ENCODE results near the gene RENBP.
A peak's percentile ranks its signal among the peaks of the same experiment; 100 is the strongest.

Gene RENBP

GRCh38 chrX:153967536-153968224 is 23.2 kb upstream of the RENBP start:
- POLR2A ChIA-PET, result no interaction called here
- Histone ChIP-seq H3K4me1 (ENCODE audit: control extremely low read depth in 1 of 4, control insufficient read depth in 4 of 4, insufficient read depth in 4 of 4, low read length in 3 of 4) (peaks cover 13 to 50% (median 42%) of the 10 kb centered on the region in 4 experiments), H3K27me3 (replicated peaks in 2 of 5; ENCODE audit: control insufficient read depth in 4 of 5, insufficient read depth in 5 of 5, low read length in 4 of 5) (peaks cover 0 to 35% (median 0%) of the 10 kb centered on the region in 5 experiments), H3K36me3 (ENCODE audit: control insufficient read depth in 4 of 4, insufficient read depth in 4 of 4, low read length in 3 of 4) (peaks cover 4 to 42% (median 11%) of the 10 kb centered on the region in 4 experiments), H3K27ac (ENCODE audit: insufficient read depth in 1 of 2, low read depth in 1 of 2, low read length in 2 of 2, poor library complexity in 1 of 2, severe bottlenecking in 2 of 2) (peak overlapping the region; percentile 5 to 99), H3K9me3 (ENCODE audit: control extremely low read depth in 1 of 5, control insufficient read depth in 4 of 5, insufficient read depth in 2 of 5, low read depth in 1 of 5, low read length in 4 of 5) (peaks cover 0 to 2% (median 0%) of the 10 kb centered on the region in 5 experiments), H3K4me3 (ENCODE audit: control insufficient read depth in 1 of 7, extremely low read depth in 1 of 7, insufficient read depth in 4 of 7, low read depth in 2 of 7, low read length in 6 of 7) (peak overlapping the region in 4 of 7 experiments; percentile 31 to 94 (median 70))
- peak in 2 of 3 donors; percentile 55 to 61 for DNase-seq
- CTCF ChIA-PET, result interaction anchor here (0.8 to 4.2 kb wide), 14 partner anchors 12 to 204 kb away, joined by 3 to 19 read pairs (median 5); partner anchors contain the start of gene ARHGAP4
- WGBS (ENCODE audit: insufficient coverage), result 63% methylated on average over 16 of the region's 16 CpGs

DNA sequence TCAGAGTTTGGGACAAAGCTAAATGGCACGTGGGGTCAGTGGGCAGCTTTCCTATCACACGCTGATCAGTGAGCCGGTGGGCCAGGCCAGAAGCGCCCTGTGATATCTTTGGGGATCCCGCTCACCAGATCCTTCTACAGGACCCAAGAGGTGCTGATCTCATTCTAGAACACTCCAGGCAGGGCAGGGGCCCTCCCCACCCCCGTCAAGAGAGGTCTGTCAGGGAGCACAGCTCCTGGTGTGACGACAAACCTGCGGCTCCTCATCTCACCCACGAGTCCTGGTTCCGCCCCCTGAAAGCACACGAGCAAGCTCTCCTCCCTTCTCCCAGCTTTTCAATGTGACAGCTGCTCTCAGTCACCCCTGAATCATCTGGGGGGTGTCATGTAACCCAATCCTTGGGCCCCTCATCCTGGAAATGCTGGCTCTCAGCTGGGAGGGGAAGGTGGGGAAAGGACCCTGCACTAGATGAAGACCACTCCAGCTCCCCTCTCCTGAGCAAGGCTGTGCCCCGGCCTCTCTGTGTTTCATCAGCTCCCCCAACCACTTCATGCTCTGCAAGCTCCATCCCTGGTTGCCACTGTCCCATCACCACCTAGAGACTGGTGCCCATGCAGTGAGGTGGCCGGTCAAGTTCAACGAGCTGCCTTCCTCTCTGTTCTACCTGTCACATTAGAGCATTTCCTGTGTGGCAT is 22.5 kb upstream of the RENBP start:
- ChIA-PET POLR2A (no interaction called here), CTCF (interaction anchor here (0.8 to 4.0 kb wide), 13 partner anchors 14 to 204 kb away, joined by 3 to 19 read pairs (median 4); partner anchors contain the start of gene RENBP)
- peaks cover 0 to 42% (median 0%) of the 10 kb centered on the region in 5 experiments for H3K27me3 ChIP-seq (replicated peaks in 2 of 5; ENCODE audit: control insufficient read depth in 4 of 5, insufficient read depth in 5 of 5, low read length in 4 of 5)
- H3K4me1 ChIP-seq (ENCODE audit: control extremely low read depth in 1 of 4, control insufficient read depth in 4 of 4, insufficient read depth in 4 of 4, low read length in 3 of 4), result peaks cover 13 to 50% (median 42%) of the 10 kb centered on the region in 4 experiments
- no peak for DNase-seq
- peak overlapping the region in 4 of 7 experiments; percentile 29 to 86 (median 52) for H3K4me3 ChIP-seq (ENCODE audit: control insufficient read depth in 1 of 7, extremely low read depth in 1 of 7, insufficient read depth in 4 of 7, low read depth in 2 of 7, low read length in 6 of 7)
- peak overlapping the region; percentile 5 to 49 for H3K27ac ChIP-seq (ENCODE audit: insufficient read depth in 1 of 2, low read depth in 1 of 2, low read length in 2 of 2, poor library complexity in 1 of 2, severe bottlenecking in 2 of 2)
- WGBS (ENCODE audit: insufficient coverage), result 78% methylated on average over 14 of the region's 14 CpGs
- H3K9me3 ChIP-seq (ENCODE audit: control extremely low read depth in 1 of 5, control insufficient read depth in 4 of 5, insufficient read depth in 2 of 5, low read depth in 1 of 5, low read length in 4 of 5), result peaks cover 0 to 2% (median 0%) of the 10 kb centered on the region in 5 experiments
- H3K36me3 ChIP-seq (ENCODE audit: control insufficient read depth in 4 of 4, insufficient read depth in 4 of 4, low read length in 3 of 4), result peaks cover 4 to 49% (median 17%) of the 10 kb centered on the region in 4 experiments

DNA sequence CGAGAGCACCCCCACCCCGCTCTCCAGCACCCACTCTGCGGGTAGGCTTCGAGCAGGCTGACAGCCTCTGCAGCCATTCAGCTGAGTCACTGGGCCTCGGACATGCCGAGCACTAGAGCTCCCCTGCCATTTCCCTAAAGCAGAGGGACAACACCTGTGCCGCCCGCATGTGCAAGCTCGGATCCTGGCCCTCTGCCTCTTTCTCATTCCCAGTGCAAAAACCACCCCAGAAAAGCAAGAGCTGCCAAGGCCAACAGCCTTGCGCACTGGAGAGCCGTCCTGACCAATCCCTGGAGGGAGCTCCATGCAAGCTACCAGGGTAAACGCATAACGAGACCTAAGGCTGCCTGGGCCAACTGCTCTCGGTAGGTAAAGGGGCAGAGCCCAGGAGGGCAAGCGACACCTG is 21.8 kb upstream of the RENBP start:
- POLR2A ChIA-PET, result no interaction called here
- CTCF ChIA-PET, result interaction anchor here (0.9 to 4.0 kb wide), 11 partner anchors 13 to 203 kb away, joined by 3 to 19 read pairs (median 4); partner anchors contain the start of gene RENBP
- Histone ChIP-seq H3K4me1 (ENCODE audit: control extremely low read depth in 1 of 4, control insufficient read depth in 4 of 4, insufficient read depth in 4 of 4, low read length in 3 of 4) (peaks cover 13 to 50% (median 42%) of the 10 kb centered on the region in 4 experiments), H3K4me3 (ENCODE audit: control insufficient read depth in 1 of 7, extremely low read depth in 1 of 7, insufficient read depth in 4 of 7, low read depth in 2 of 7, low read length in 6 of 7) (no peak overlapping the region), H3K27ac (ENCODE audit: insufficient read depth in 1 of 2, low read depth in 1 of 2, low read length in 2 of 2, poor library complexity in 1 of 2, severe bottlenecking in 2 of 2) (no peak overlapping the region), H3K36me3 (ENCODE audit: control insufficient read depth in 4 of 4, insufficient read depth in 4 of 4, low read length in 3 of 4) (peaks cover 4 to 56% (median 22%) of the 10 kb centered on the region in 4 experiments), H3K27me3 (replicated peaks in 2 of 5; ENCODE audit: control insufficient read depth in 4 of 5, insufficient read depth in 5 of 5, low read length in 4 of 5) (peaks cover 0 to 42% (median 0%) of the 10 kb centered on the region in 5 experiments), H3K9me3 (ENCODE audit: control extremely low read depth in 1 of 5, control insufficient read depth in 4 of 5, insufficient read depth in 2 of 5, low read depth in 1 of 5, low read length in 4 of 5) (peaks cover 0 to 2% (median 0%) of the 10 kb centered on the region in 5 experiments)
- 82% methylated on average over 12 of the region's 15 CpGs for WGBS (ENCODE audit: insufficient coverage)
- no peak for DNase-seq

DNA sequence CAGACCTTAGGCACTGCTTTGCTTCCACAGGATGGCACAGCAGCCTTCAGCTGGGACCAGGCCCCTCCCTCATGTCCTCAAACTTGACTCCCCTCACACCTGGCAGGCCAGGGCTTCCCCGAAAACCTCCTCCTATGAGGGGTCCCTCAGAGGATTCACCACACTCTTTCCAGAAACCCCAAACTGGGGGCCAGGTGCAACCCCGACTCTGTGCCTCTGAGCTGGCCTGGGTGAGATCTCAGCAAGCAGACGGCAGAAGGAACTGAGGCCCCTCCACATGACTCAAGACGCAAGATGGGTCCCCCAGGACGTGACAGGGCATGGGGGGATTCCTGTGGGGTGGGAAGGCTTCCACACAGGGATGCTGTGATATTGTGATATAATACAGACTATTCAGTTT is 21.0 kb upstream of the RENBP start:
- Histone ChIP-seq H3K27ac (ENCODE audit: insufficient read depth in 1 of 2, low read depth in 1 of 2, low read length in 2 of 2, poor library complexity in 1 of 2, severe bottlenecking in 2 of 2) (no peak overlapping the region), H3K9me3 (ENCODE audit: control extremely low read depth in 1 of 5, control insufficient read depth in 4 of 5, insufficient read depth in 2 of 5, low read depth in 1 of 5, low read length in 4 of 5) (peaks cover 0 to 2% (median 0%) of the 10 kb centered on the region in 5 experiments), H3K27me3 (replicated peaks in 2 of 5; ENCODE audit: control insufficient read depth in 4 of 5, insufficient read depth in 5 of 5, low read length in 4 of 5) (peaks cover 0 to 42% (median 0%) of the 10 kb centered on the region in 5 experiments), H3K4me1 (ENCODE audit: control extremely low read depth in 1 of 4, control insufficient read depth in 4 of 4, insufficient read depth in 4 of 4, low read length in 3 of 4) (peaks cover 13 to 50% (median 42%) of the 10 kb centered on the region in 4 experiments), H3K36me3 (ENCODE audit: control insufficient read depth in 4 of 4, insufficient read depth in 4 of 4, low read length in 3 of 4) (peaks cover 4 to 65% (median 27%) of the 10 kb centered on the region in 4 experiments), H3K4me3 (ENCODE audit: control insufficient read depth in 1 of 7, extremely low read depth in 1 of 7, insufficient read depth in 4 of 7, low read depth in 2 of 7, low read length in 6 of 7) (no peak overlapping the region)
- DNase-seq, result no peak
- CTCF ChIA-PET, result interaction anchor here (1.9 kb wide), 1 partner anchor 63 kb away, joined by 5 read pairs; no protein-coding TSS in a partner anchor
- 100% methylated on average over 1 of the region's 5 CpGs for WGBS (ENCODE audit: insufficient coverage)
- POLR2A ChIA-PET, result no interaction called here

DNA sequence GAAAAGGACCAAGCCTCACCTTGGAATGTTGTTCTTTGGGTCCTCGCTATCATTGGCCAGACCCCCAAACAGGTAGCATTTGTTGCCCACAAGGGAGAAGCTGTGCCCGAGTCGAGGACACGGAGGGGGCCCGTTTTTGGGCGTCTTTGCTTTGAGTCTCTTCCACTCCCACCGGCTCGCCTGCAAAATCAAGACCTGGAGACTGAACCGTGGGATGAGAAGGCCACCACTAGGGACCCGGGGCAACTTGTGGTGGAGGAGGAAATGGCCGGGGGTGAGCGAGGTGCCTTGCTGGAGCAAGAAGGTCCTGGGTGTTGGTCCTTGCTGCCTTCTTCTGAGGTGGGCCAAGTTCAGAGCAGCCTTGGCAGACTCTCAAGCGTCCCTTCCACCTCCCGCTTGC is 19.7 kb upstream of the RENBP start:
- H3K27me3 ChIP-seq (replicated peaks in 2 of 5; ENCODE audit: control insufficient read depth in 4 of 5, insufficient read depth in 5 of 5, low read length in 4 of 5), result peaks cover 0 to 34% (median 0%) of the 10 kb centered on the region in 5 experiments
- ChIA-PET POLR2A (no interaction called here), CTCF (interaction anchor here (1.3 to 1.8 kb wide), 2 partner anchors 11 to 14 kb away, joined by 4 to 5 read pairs; no protein-coding TSS in a partner anchor)
- WGBS (ENCODE audit: insufficient coverage), result 95% methylated on average over 14 of the region's 14 CpGs
- H3K9me3 ChIP-seq (ENCODE audit: control extremely low read depth in 1 of 5, control insufficient read depth in 4 of 5, insufficient read depth in 2 of 5, low read depth in 1 of 5, low read length in 4 of 5), result peaks cover 0 to 2% (median 0%) of the 10 kb centered on the region in 5 experiments
- no peak overlapping the region for H3K27ac ChIP-seq (ENCODE audit: insufficient read depth in 1 of 2, low read depth in 1 of 2, low read length in 2 of 2, poor library complexity in 1 of 2, severe bottlenecking in 2 of 2)
- no peak overlapping the region for H3K4me3 ChIP-seq (ENCODE audit: control insufficient read depth in 1 of 7, extremely low read depth in 1 of 7, insufficient read depth in 4 of 7, low read depth in 2 of 7, low read length in 6 of 7)
- H3K4me1 ChIP-seq (ENCODE audit: control extremely low read depth in 1 of 4, control insufficient read depth in 4 of 4, insufficient read depth in 4 of 4, low read length in 3 of 4), result peaks cover 13 to 42% (median 35%) of the 10 kb centered on the region in 4 experiments
- no peak for DNase-seq
- peaks cover 6 to 72% (median 34%) of the 10 kb centered on the region in 4 experiments for H3K36me3 ChIP-seq (ENCODE audit: control insufficient read depth in 4 of 4, insufficient read depth in 4 of 4, low read length in 3 of 4)

- DNase-seq, result no peak
- Histone ChIP-seq H3K27me3 (replicated peaks in 2 of 5; ENCODE audit: control insufficient read depth in 4 of 5, insufficient read depth in 5 of 5, low read length in 4 of 5) (peaks cover 0 to 30% (median 0%) of the 10 kb centered on the region in 5 experiments), H3K27ac (ENCODE audit: insufficient read depth in 1 of 2, low read depth in 1 of 2, low read length in 2 of 2, poor library complexity in 1 of 2, severe bottlenecking in 2 of 2) (no peak overlapping the region), H3K4me3 (ENCODE audit: control insufficient read depth in 1 of 7, extremely low read depth in 1 of 7, insufficient read depth in 4 of 7, low read depth in 2 of 7, low read length in 6 of 7) (no peak overlapping the region), H3K36me3 (ENCODE audit: control insufficient read depth in 4 of 4, insufficient read depth in 4 of 4, low read length in 3 of 4) (peaks cover 10 to 77% (median 39%) of the 10 kb centered on the region in 4 experiments), H3K4me1 (ENCODE audit: control extremely low read depth in 1 of 4, control insufficient read depth in 4 of 4, insufficient read depth in 4 of 4, low read length in 3 of 4) (peaks cover 13 to 37% (median 29%) of the 10 kb centered on the region in 4 experiments), H3K9me3 (ENCODE audit: control extremely low read depth in 1 of 5, control insufficient read depth in 4 of 5, insufficient read depth in 2 of 5, low read depth in 1 of 5, low read length in 4 of 5) (peaks cover 0 to 2% (median 0%) of the 10 kb centered on the region in 5 experiments)
- CTCF ChIA-PET, result interaction anchor here (1.3 to 1.8 kb wide), 2 partner anchors 11 to 13 kb away, joined by 4 to 5 read pairs; no protein-coding TSS in a partner anchor
- POLR2A ChIA-PET, result no interaction called here
- WGBS (ENCODE audit: insufficient coverage), result 98% methylated on average over 12 of the region's 12 CpGs
Observed at GRCh38 chrX:153963546-153963945, 19.1 kb upstream of the RENBP start.
